Measurements from ENCODE around the gene CHAD.
"Not testable (repeated sequence)": the region's sequence is repeated elsewhere in the genome, so short reads cannot be mapped to it uniquely, and the experiment has no call there.

The CHAD gene

DNA sequence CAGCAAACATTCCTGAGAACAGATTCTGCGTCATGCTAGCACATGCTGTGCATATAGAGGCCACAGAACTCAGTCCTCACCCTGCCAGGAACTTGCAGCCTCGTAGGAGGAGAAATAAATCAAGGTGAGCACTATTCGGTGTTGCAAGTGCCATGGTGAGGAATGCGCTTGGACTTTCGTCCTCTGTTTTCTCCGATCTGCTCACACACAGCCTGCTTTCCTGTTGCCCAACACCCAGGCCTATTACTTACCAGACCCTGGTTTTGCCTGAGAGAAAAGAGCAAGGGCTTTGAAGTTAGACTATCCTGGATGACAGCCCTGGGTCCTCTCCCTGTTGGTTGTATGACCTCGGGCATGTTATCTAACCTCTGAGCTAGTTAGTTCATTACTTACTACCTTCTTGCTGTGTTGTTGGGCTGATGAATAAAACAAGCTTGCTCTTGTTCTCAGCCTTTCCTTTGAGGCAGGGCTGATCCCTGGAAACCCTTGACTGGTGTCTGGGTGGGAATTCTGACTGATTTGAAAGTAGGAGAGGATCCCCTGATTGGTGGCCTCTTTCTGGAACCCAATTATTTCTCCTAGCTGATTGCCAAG lies 39.8 kb downstream of the CHAD start:
- H2AFZ ChIP-seq (ENCODE audit: low read length): no peak overlapping the region
- no peak for TF ChIP-seq EZH2phosphoT487 (IDR thresholded peaks at IDR 0.05; ENCODE audit: borderline replicate concordance)
- TF ChIP-seq CTCF (conservative IDR thresholded peaks at IDR 0.05; ENCODE audit: low read length): no peak
- no peak overlapping the region for H3K9ac ChIP-seq (ENCODE audit: low read depth, low read length, poor library complexity, severe bottlenecking)
- H3K79me2 ChIP-seq (ENCODE audit: insufficient read depth, low read length): peaks cover 44% of the 10 kb centered on the region
- no peak overlapping the region for H3K4me3 ChIP-seq (ENCODE audit: low read length, poor library complexity, severe bottlenecking)
- H4K20me1 ChIP-seq (ENCODE audit: insufficient read depth, low read length, poor library complexity, severe bottlenecking): no peaks in the 10 kb centered on the region
- H3K27me3 ChIP-seq (ENCODE audit: insufficient read depth, low read length, poor library complexity, severe bottlenecking): no peaks in the 10 kb centered on the region
- H3K4me2 ChIP-seq (ENCODE audit: low read depth, low read length, poor library complexity, severe bottlenecking): no peak overlapping the region
- H3F3A ChIP-seq (ENCODE audit: low read depth): peaks cover 4% of the 10 kb centered on the region; the same call in 1 of the 2 replicates
- no peaks in the 10 kb centered on the region for H3K9me3 ChIP-seq (ENCODE audit: insufficient read depth, low read depth, low read length)
- H3K4me1 ChIP-seq (ENCODE audit: insufficient read depth, low read length, poor library complexity, severe bottlenecking): peaks cover 32% of the 10 kb centered on the region
- no peaks in the 10 kb centered on the region for H3K36me3 ChIP-seq (ENCODE audit: insufficient read depth, low read length)
- no peaks in the 10 kb centered on the region for H3K9me2 ChIP-seq (replicated peaks; ENCODE audit: low read depth, low read length)

GRCh38 chr17:50428126-50428525 lies 40.6 kb downstream of the CHAD start:
- not testable (repeated sequence) for H3K36me3 ChIP-seq (ENCODE audit: insufficient read depth, low read length)

DNA sequence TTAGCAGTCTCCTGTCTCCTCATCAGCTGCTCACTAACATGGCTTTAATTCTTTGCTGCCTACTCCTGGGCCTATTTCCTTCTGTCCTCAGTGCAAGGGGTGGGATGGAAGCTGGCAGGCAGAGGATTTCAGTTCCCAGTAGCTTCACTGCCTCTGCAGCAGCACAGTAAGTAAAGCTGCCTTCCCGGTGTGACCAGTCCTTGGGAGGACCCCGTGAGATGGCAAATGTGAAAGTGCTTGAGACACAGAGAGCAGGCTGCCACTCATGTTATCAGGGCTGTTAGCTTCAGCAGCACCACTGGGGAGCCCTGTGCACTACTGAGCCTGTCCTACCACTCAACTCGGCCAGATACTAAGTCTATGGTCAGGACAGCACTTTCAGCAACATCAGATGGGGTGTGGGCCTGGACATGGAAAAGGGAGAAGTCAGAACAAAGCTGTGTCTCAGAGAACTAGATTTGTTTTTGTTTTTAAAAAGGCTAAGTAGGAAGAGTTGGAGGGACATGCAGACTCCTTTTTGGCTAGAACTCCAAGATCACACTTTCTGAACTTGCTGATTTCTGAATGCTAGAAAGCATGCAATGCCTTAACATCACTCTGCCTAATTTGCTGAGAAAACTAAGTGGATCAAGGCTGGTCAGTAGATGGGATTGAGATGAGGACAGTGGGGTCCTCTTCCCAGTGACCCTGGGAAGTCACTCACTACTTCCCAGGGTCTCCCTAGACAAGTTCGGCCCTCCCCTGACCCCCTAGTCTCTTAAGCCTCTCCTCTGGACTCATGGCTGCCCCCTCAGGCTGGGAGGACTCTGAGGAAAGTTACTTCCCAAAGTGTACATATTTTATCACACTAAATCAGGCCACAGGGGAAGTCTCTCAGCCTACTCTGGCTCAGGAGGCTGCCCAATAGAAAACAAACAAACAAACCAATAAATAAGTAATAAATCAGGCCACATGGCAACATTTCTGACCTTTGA lies 41.6 kb downstream of the CHAD start:
- peaks cover 44% of the 10 kb centered on the region for H3K79me2 ChIP-seq (ENCODE audit: insufficient read depth, low read length)
- H3K4me2 ChIP-seq (ENCODE audit: low read depth, low read length, poor library complexity, severe bottlenecking): peak overlapping the region; percentile 94
- no peaks in the 10 kb centered on the region for H3K9me2 ChIP-seq (replicated peaks; ENCODE audit: low read depth, low read length)
- H3K4me1 ChIP-seq (ENCODE audit: insufficient read depth, low read length, poor library complexity, severe bottlenecking): peaks cover 43% of the 10 kb centered on the region
- no peaks in the 10 kb centered on the region for H4K20me1 ChIP-seq (ENCODE audit: insufficient read depth, low read length, poor library complexity, severe bottlenecking)
- H3F3A ChIP-seq (ENCODE audit: low read depth): peaks cover 4% of the 10 kb centered on the region; the same call in 1 of the 2 replicates
- TF ChIP-seq CTCF (conservative IDR thresholded peaks at IDR 0.05; ENCODE audit: low read length) (peak; percentile 81), EZH2phosphoT487 (IDR thresholded peaks at IDR 0.05; ENCODE audit: borderline replicate concordance) (no peak)
- H3K27me3 ChIP-seq (ENCODE audit: insufficient read depth, low read length, poor library complexity, severe bottlenecking): no peaks in the 10 kb centered on the region
- H3K4me3 ChIP-seq (ENCODE audit: low read length, poor library complexity, severe bottlenecking): peak overlapping the region; percentile 82
- peak overlapping the region; percentile 54 for H2AFZ ChIP-seq (ENCODE audit: low read length)
- peak overlapping the region; percentile 84 for H3K9ac ChIP-seq (ENCODE audit: low read depth, low read length, poor library complexity, severe bottlenecking)
- H3K36me3 ChIP-seq (ENCODE audit: insufficient read depth, low read length): no peaks in the 10 kb centered on the region
- no peaks in the 10 kb centered on the region for H3K9me3 ChIP-seq (ENCODE audit: insufficient read depth, low read depth, low read length)

More at GRCh38 chr17:50428126-50428525, 40.6 kb downstream of the CHAD start:
- Histone ChIP-seq H3K9ac (ENCODE audit: low read depth, low read length, poor library complexity, severe bottlenecking) (peak overlapping the region; percentile 84), H3K4me2 (ENCODE audit: low read depth, low read length, poor library complexity, severe bottlenecking) (peak overlapping the region; percentile 94), H3K4me1 (ENCODE audit: insufficient read depth, low read length, poor library complexity, severe bottlenecking) (peaks cover 38% of the 10 kb centered on the region), H3K79me2 (ENCODE audit: insufficient read depth, low read length) (peaks cover 44% of the 10 kb centered on the region), H3K4me3 (ENCODE audit: low read length, poor library complexity, severe bottlenecking) (peak overlapping the region; percentile 82)
- H3F3A ChIP-seq (ENCODE audit: low read depth); H3K27me3 ChIP-seq (ENCODE audit: insufficient read depth, low read length, poor library complexity, severe bottlenecking); H2AFZ ChIP-seq (ENCODE audit: low read length); H4K20me1 ChIP-seq (ENCODE audit: insufficient read depth, low read length, poor library complexity, severe bottlenecking); H3K9me2 ChIP-seq (replicated peaks; ENCODE audit: low read depth, low read length); H3K9me3 ChIP-seq (ENCODE audit: insufficient read depth, low read depth, low read length): not testable (repeated sequence)
